IPS-20b (cell line): ENCODE data around the gene IL12RB1.
A peak's percentile ranks its signal among the peaks of the same experiment; 100 is the strongest.

Experiments used
- H3K27ac ChIP-seq: one replicate; pipeline ENCODE4 v1.5.1; 2013; ENCODE audit warnings: low read length
- H3K27me3 ChIP-seq: 2 replicates; pipeline ENCODE4 v1.6.1; 2013; ENCODE audit warnings: mild to moderate bottlenecking, low read length, inconsistent platforms; ENCODE audit not compliant: insufficient read depth
- H3K36me3 ChIP-seq: 2 replicates; pipeline ENCODE4 v1.6.1; 2013; ENCODE audit warnings: low read depth, mild to moderate bottlenecking, inconsistent platforms, low read length, moderate library complexity; ENCODE audit not compliant: insufficient read depth
- H3K4me1 ChIP-seq: 2 replicates; pipeline ENCODE4 v1.6.1; 2013; ENCODE audit warnings: mild to moderate bottlenecking, control low read depth, inconsistent platforms, low read length, moderate library complexity; ENCODE audit not compliant: insufficient read depth
- H3K4me3 ChIP-seq: 2 replicates; pipeline ENCODE4 v1.5.1; 2013; ENCODE audit warnings: mild to moderate bottlenecking, low read length, inconsistent platforms
- H3K9ac ChIP-seq: 2 replicates; pipeline ENCODE4 v1.6.1; 2013; ENCODE audit warnings: low read depth, mild to moderate bottlenecking, inconsistent platforms, low read length, moderate library complexity
- H3K9me3 ChIP-seq: 2 replicates; pipeline ENCODE4 v1.6.1; 2013; ENCODE audit warnings: mild to moderate bottlenecking, low read depth, low read length, inconsistent platforms; ENCODE audit not compliant: insufficient read depth

IL12RB1 gene

GRCh38 chr19:18121166-18121565 lies 34.4 kb upstream of the IL12RB1 start:
- H3K4me3 ChIP-seq: no peak overlapping the region
- no peaks in the 10 kb centered on the region for H3K9me3 ChIP-seq
- peaks cover 6% of the 10 kb centered on the region; the same call in 1 of the 2 replicates for H3K27me3 ChIP-seq
- H3K36me3 ChIP-seq: peaks cover 20% of the 10 kb centered on the region
- no peak overlapping the region for H3K27ac ChIP-seq
- peaks cover 4% of the 10 kb centered on the region for H3K4me1 ChIP-seq
- no peak overlapping the region for H3K9ac ChIP-seq

DNA sequence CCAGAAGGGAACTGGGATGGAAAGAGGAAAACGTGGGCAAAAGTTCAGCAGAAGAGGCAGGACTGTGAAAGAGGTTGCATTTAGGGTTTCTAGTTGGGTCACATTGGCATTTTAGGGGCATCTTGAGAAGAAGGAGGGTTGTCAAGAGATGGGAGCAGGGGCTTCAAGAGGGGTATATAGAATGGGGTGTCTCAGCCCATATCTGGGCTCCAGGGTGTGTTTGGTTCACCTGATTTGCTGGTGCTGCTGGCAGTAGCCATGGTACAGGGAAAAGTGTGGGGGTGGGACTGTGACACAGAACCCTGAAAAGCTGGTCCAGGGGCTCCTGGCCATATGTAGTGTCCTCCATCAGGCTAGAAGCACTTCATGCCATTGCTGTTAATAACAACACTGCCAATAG lies 33.4 kb upstream of the IL12RB1 start:
- no peak overlapping the region for H3K27ac ChIP-seq
- no peaks in the 10 kb centered on the region for H3K9me3 ChIP-seq
- H3K27me3 ChIP-seq: peaks cover 6% of the 10 kb centered on the region; the same call in 1 of the 2 replicates
- H3K4me3 ChIP-seq: no peak overlapping the region
- peaks cover 18% of the 10 kb centered on the region for H3K36me3 ChIP-seq
- no peak overlapping the region for H3K9ac ChIP-seq
- peaks cover 4% of the 10 kb centered on the region for H3K4me1 ChIP-seq

GRCh38 chr19:18119717-18120105 lies 33.0 kb upstream of the IL12RB1 start:
- Histone ChIP-seq H3K9ac (no peak overlapping the region), H3K9me3 (no peaks in the 10 kb centered on the region), H3K27me3 (peaks cover 6% of the 10 kb centered on the region; the same call in 1 of the 2 replicates), H3K4me1 (peaks cover 4% of the 10 kb centered on the region), H3K36me3 (peaks cover 15% of the 10 kb centered on the region), H3K27ac (no peak overlapping the region), H3K4me3 (no peak overlapping the region)

GRCh38 chr19:18119013-18119716 lies 32.4 kb upstream of the IL12RB1 start:
- Histone ChIP-seq H3K27ac (no peak overlapping the region), H3K4me1 (peaks cover 4% of the 10 kb centered on the region), H3K36me3 (peaks cover 14% of the 10 kb centered on the region)

GRCh38 chr19:18118420-18119012 lies 31.8 kb upstream of the IL12RB1 start:
- Histone ChIP-seq H3K4me1 (peaks cover 4% of the 10 kb centered on the region), H3K4me3 (peak overlapping the region; percentile 80), H3K9me3 (no peaks in the 10 kb centered on the region), H3K9ac (peak overlapping the region; percentile 89), H3K36me3 (peaks cover 10% of the 10 kb centered on the region), H3K27ac (no peak overlapping the region), H3K27me3 (peaks cover 6% of the 10 kb centered on the region; the same call in 1 of the 2 replicates)

More at GRCh38 chr19:18119013-18119716, 32.4 kb upstream of the IL12RB1 start:
- Histone ChIP-seq H3K4me3 (peak overlapping the region; percentile 80; the same call in 1 of the 2 replicates), H3K9ac (no peak overlapping the region), H3K27me3 (peaks cover 6% of the 10 kb centered on the region; the same call in 1 of the 2 replicates), H3K9me3 (no peaks in the 10 kb centered on the region)

DNA sequence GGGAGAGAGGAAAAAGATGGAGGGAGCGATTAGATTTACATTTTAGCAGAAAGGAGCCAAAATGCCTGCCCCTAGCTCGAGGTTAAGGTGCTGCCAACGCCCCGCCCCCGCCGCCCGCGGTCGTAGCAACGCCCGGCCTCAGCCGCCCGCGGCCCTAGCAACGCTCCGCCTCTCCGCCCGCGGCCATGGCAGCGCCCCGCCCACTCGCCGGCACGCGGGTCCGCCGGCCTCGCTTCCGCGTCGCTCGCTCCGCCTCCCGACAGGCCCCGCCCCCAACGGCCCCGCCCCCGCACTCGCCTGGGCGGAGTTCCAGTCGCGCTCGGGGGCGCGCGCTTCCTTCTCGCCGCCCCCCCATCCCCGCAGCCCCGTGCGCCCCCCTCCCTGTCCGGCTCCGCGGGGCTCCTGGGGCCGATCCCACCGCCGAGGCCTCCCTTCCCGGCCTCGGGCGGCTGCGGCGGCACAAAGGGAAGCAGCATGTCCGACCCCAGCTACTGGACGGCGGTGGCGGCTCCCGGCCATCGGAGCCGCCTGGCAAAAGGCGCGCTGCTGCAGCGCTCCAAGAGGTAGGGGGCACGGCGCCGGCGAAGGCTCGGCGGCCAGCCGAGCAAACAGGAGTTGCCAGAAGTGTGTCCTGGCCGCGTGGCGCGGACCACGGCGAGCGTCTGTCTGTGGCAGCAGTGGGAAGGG lies 31.1 kb upstream of the IL12RB1 start:
- Histone ChIP-seq H3K36me3 (peaks cover 4% of the 10 kb centered on the region), H3K9me3 (no peaks in the 10 kb centered on the region), H3K4me1 (peaks cover 4% of the 10 kb centered on the region), H3K27ac (no peak overlapping the region), H3K27me3 (peaks cover 6% of the 10 kb centered on the region; the same call in 1 of the 2 replicates), H3K4me3 (peak overlapping the region; percentile 80), H3K9ac (peak overlapping the region; percentile 89)

- peak overlapping the region; percentile 67; the same call in 1 of the 2 replicates for H3K9ac ChIP-seq
- H3K4me3 ChIP-seq: peak overlapping the region; percentile 60; the same call in 1 of the 2 replicates
Observed at GRCh38 chr19:18117364-18117691, 30.6 kb upstream of the IL12RB1 start.

DNA sequence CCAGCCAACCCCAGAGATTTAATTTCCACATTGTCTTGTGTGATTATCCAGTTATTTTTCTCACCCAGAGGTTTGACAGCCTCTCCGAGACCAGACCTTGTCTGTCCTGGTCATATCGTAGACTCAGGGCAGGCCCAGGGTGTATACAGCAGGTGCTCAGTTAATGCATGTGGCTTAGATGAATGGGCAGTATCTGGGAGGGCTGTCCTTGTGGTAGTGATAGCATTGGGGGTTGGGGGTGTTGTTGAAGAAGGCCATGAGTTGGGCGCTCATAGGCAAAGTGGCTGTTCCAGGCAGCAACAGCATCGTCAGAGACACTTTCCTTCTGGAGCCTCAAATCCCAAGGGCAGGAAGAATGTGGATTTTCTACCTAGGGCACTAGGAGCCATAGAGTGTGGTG lies 27.7 kb upstream of the IL12RB1 start:
- Histone ChIP-seq H3K9ac (no peak overlapping the region), H3K27me3 (peaks cover 25% of the 10 kb centered on the region), H3K4me1 (peaks cover 4% of the 10 kb centered on the region; the same call in 1 of the 2 replicates), H3K27ac (no peak overlapping the region), H3K4me3 (no peak overlapping the region), H3K9me3 (no peaks in the 10 kb centered on the region), H3K36me3 (no peaks in the 10 kb centered on the region)

More at GRCh38 chr19:18117364-18117691, 30.6 kb upstream of the IL12RB1 start:
- Histone ChIP-seq H3K4me1 (peaks cover 4% of the 10 kb centered on the region), H3K9me3 (no peaks in the 10 kb centered on the region), H3K36me3 (no peaks in the 10 kb centered on the region), H3K27ac (no peak overlapping the region), H3K27me3 (peaks cover 6% of the 10 kb centered on the region; the same call in 1 of the 2 replicates)

DNA sequence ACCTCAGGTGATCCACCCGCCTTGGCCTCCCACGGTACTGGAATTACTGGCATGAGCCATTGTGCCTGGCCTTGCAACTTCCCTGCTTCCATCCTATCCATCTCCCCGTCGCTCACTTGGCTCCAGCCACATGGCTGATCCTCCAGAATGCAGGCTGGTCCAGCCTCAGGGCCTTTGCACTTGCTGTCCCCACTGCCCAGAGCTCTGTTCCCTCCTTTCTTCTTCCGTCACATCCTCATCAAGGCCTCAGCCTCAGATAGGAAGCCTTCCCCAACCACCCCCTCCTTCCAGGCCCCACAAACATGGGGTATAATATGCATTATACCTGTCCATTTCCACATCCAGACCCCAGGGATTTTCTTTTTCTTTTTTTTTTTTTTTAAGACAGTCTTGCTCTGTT lies 27.1 kb upstream of the IL12RB1 start:
- Histone ChIP-seq H3K4me3 (no peak overlapping the region), H3K36me3 (no peaks in the 10 kb centered on the region), H3K9me3 (no peaks in the 10 kb centered on the region), H3K4me1 (peaks cover 4% of the 10 kb centered on the region; the same call in 1 of the 2 replicates), H3K9ac (no peak overlapping the region), H3K27ac (no peak overlapping the region), H3K27me3 (peaks cover 28% of the 10 kb centered on the region)

- Histone ChIP-seq H3K9ac (no peak overlapping the region), H3K9me3 (no peaks in the 10 kb centered on the region), H3K27me3 (peaks cover 34% of the 10 kb centered on the region), H3K4me3 (no peak overlapping the region), H3K4me1 (peaks cover 4% of the 10 kb centered on the region; the same call in 1 of the 2 replicates), H3K27ac (no peak overlapping the region), H3K36me3 (no peaks in the 10 kb centered on the region)
Observed at GRCh38 chr19:18112989-18113478, 26.3 kb upstream of the IL12RB1 start.

- Histone ChIP-seq H3K4me3 (peak overlapping the region; percentile 76; the same call in 1 of the 2 replicates), H3K9me3 (no peaks in the 10 kb centered on the region), H3K9ac (peak overlapping the region; percentile 32; the same call in 1 of the 2 replicates), H3K27ac (no peak overlapping the region), H3K27me3 (peaks cover 41% of the 10 kb centered on the region), H3K4me1 (no peaks in the 10 kb centered on the region; the same call in 1 of the 2 replicates), H3K36me3 (no peaks in the 10 kb centered on the region)
Observed at GRCh38 chr19:18110609-18111232, 24.0 kb upstream of the IL12RB1 start.
